NCI-H128 (cell line): ENCODE measurements around the gene OTOG.

ENCODE experiments used
- DNase-seq: peaks from one replicate; lab custom pipeline; 2025; ENCODE audit not compliant: unreplicated experiment; lab: John Stamatoyannopoulos, UW

OTOG gene

DNA sequence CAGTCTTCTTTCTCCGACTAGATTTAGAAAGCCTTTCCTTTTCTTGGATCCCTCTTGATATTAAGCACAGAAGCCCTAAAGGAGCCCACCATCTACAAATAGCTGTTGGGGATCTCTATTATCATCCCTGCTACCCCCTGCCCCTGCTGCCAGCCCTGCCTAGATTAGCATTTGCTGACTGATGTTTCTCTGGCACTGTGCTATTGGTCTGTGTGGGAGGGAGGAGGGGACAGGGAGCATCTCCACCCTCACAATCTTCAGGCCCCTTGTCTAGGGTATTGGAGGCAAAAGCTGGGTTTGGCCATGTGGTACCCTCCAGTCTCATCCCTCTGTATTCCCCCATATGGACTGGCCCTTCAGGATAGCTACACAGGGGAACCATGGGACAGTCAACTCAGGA is 9.0 kb upstream of the OTOG start:
- no peak for DNase-seq

DNA sequence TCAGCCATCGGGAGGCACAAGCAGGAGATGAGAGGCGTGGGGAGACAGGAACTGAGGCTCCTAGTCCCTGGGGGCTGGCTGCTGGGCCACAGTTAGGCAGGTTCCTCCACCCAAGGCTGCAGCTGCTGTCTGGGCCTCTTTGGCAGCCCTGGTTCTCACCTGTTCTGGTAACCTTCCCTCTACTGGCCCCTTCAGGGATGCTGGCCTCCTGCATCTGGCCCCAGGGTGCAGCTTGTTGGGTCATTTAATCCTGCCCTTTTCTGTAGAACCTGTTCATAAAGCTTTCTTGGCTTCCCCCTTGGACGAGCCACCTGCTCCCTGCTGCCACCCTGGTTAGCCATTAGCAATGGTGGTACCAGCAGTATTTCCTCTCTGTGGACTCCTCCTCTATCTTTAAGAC is 8.3 kb upstream of the OTOG start:
- no peak for DNase-seq

DNA sequence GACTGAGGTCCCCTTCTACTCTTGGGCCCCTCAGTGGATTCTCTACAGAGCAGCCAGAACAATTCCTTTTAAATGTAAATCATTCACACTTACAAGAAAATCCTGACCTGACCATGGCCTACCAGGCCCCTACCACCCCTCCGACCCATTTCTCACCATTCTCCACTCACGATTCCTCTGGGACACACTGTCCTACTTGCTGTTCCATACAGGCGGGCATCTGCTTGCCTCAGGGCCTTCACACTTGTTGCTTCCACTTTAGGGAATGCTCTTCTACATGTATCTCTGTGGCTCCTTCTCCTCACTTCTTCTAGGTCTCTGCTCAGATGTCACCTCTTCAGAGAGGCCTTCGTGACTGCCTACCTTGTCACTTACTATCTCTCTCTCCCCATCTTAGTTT is 6.3 kb upstream of the OTOG start:
- DNase-seq, result no peak

DNA sequence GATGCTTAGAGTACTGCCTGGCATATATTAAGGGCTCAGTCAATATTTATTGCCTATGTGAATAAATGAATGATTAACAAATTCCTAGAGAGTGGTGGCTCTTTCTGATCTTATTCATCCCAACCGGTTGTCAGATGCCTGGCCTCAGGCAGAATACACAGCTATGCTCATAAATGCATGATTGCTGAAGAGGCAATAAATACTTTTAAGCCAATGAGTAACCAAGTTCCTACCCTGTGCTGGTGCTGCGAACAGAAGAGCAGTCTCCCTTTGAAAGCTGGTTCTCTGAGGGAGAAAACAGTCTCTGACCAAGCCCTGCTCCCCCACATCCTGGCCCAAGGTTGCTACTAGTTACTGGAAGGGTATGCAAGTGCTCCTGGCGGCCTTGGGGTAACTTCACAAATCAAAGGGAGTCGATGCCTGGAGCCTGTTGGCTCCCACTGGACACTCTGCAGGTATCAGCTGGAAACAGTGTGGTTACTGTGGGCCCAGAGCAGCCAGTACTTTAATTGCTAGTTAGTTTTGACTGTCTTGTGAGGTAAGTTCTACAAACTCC is 5.7 kb upstream of the OTOG start:
- DNase-seq, result no peak

DNA sequence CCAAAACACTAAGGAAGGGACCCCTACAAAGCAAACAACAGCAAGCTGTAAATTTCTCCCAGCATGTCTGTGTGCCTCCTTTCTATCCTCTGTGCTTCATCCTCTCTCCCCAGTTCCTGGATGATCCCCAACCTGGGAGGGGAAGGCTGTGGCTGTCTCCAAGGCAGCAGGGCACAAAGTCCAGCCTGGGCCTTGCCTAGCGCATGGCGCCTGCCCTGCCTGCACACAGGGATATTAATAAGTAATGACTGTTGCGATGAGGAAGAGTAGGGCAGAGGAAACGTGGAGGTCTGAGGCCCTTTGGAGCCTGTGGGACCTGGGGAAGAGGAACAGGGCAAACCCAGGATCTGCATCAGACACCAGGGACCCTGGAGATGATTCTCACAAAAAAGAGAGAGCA is 4.8 kb upstream of the OTOG start:
- no peak for DNase-seq

DNA sequence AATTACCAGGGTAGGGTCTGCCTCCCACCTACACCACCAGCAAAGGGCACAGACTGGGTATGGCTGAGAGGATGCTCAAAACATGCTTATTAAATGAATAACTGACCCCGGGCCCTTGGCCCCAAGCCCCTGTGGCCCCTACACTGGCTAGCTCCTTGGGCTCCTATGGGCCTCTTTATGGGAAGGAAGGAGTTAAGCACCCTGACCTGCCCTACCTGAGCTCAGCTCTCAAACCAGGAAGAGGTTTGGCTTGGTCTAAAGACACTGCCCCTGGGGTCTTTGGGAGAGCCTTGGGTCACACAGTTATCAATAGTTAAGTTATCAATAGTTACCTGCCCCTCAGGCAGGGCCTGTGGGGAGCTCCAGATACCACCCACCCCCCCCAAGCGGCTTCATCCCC is 4.0 kb upstream of the OTOG start:
- no peak for DNase-seq

DNA sequence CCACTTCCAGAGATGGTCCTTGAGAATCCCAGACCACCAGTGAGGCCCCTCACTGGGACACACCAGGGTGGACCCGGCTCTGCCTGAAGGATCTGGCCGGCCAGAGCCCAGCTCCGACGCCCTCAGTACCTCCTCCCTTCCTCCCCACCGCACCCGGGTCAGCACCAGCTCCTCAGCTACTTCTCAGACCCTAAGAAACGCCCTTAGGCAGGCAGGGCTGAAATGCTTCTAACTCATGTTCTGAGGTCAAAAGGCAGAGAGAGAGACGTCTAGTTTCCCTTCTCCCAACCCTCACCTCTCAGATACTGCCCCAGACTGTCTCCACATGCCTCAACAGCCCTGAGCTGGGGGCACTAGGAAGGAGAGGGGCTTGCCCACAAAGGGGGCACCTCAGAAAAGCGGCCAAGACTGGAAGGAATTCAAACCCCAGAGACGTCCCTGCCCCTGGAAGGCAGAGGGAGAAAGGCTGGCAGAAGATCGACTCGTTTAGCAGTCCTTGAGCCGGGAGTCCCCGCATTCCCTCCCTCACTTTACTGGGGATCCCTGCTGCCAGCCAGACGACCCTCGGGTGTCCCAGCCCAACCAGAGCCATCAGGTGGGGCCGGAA is 3.4 kb upstream of the OTOG start:
- no peak for DNase-seq

DNA sequence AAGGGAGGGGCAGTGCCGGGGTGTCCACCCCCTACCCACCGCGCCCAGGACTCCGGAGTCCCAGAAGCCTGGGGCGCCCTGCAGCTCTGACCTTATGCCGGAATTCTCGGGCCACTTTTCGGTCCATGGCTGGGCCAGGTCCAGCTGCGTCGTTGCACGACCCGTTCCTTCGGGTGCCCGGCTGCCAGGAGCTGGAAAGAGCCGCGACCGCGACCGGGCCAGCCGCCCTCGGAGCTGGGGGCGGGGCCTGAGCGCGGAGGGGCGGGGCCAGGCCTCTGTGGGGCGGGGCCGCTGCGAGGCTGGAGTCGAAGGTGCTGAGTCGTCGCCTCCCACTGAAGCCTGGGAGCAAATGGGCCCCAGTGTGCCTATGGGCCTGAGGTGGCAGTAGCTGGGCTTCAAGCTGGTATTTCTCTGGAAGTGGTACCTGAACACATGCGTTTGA is 2.9 kb upstream of the OTOG start, which contains the start of gene USH1C:
Gene USH1C (minus strand): TSS at position 236 of the 442 bp plus-strand sequence. CDS start 109 bp downstream, at position 127.
- no peak for DNase-seq

DNA sequence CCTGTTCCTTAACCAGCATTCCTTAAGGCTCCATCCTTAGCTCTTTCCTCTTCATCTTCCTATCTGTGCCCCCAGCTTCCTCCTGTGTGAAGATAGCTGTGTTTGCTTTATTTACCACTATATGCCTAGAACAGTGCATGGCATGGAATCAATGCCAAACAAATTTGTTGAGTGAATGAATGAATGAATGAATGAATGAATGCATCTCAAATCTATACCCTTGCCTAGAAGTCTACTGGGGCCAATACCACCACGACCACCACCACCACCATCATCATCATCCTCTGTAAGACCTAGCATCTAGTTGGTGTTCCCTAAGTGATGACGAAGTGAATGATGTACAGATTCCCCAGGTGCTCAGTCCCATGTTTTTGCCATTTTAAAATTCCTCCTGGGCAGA is 819 bp upstream of the OTOG start:
- no peak for DNase-seq

DNA sequence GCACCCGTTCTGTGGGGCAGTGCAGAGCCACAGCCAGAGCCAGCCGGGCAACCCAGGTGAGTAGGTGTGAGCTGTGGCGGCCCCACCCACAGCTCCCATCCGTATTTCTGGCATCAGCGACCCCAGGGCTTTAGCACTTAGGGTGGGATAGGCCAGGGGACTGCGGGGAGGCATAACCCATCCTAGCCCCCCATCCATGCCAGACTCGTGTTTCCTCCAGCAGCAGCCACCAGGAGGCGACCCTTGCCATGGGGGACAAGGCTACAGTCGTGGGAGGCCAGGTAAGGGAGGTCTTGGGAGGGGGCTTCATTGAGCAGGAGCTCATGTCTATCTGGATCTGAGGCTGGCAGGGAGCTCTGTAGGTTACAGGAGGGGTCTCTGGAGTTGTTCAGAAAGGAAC is 873 bp downstream of the OTOG start:
- no peak for DNase-seq

DNA sequence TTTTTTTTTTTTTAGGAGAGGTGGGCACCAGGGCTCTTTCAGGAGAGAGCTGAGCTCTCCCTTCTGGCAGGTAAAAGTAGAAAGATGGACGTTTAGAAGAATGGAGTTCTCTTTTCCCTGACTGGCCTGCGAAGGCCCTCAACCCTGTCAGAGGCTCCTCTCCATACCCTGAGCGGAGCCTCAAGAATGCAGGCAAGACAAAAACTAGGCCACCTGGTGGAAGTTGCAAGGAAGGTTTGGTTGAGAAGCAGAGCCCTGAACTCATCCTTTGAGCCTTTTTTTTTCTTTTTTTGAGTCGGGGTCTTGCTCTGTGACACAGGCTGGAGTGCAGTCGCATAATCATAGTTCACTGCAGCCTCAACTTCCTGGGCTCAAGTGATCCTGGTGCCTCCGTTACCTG is 1.4 kb downstream of the OTOG start:
- DNase-seq, result no peak

DNA sequence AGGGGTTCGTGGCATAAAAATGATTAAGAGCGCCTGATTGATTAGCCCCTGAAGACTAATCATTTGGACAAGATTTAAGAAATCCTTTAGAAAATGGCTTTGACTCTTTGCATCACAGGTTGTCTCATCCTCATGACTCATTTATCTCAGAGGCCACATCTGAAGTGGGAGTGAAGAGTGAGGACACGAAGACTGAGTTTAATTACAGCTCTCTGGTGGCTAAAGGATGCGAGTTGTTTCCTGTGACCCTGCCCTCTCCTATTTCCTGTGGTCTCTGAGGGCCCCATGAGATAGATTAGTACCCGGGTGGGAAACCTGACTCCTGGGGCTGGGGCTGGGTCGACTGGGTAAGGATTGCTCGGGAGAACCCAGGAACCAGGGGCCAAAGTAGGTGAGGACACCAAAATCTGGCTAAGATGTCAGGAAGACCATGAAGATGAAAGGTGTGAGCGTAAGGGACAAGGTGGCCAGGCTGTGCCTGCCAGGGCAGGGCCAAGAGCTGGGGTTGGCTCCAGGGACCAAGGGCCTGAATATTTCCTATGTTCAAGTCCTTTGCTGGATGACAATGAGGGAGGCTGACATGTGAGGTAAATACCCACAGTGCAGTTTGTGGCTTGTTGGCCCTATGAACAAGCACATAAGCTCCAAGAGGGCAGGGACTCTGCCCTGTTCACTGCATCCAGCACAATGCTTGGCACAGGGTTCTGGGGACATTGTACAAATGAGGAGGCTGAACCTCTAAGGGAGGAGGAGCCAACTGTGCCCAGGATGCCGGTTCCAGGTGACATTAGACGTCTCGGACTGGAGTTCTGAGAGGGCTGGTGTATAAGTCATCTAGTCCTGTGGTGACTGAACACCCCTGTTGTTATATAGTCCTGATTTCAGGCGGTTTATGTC is 3.6 kb downstream of the OTOG start:
- DNase-seq, result no peak

DNA sequence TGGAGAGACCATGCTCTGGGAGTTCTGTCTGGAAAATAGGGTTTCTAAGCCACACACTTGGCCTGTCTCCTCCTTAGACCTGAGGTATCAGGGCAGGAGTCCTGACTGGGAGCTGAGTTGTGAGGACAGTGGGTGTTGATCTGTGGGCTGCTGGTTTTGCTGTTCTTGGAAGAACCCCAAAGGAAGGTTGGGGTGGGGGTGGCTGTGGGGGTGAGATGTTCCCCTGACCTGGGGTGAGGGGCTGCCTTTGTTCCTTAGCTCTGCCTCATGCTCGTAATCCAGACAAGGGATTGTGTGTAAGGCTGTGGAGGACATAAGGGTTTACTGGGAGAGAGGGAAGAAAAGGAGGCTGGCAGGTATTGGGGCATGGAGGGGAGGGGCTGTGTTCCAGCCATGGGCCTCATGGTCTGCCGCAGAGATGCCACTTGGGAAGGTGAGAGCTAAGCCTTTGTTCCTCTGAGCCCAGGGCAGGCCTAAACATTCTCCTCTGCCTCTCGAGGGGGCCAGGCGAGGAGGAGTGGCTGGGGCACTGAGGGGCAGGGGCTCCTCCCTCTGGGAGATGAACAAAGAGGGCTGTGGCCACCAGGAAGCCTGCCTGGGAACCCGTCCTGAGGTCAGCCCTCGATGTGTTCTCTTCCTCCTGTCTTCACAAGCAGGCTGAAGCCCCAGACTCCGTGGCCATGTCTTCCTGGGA is 4.4 kb downstream of the OTOG start:
- no peak for DNase-seq

DNA sequence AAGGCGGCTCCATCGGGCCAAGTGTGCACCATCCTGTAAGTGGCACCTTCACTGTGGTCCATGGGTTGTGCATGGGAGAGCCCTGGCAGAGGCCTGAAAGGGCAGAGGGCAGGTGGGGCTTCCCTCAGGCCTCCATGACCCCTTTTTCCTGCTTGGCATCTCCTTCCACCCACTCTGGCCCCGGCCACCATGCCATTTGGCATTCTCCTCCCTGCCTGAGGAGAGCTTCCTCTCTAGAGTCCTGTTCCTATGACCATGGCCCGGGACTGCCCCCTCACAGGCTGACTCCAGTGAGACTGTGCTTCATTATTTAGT is 4.9 kb downstream of the OTOG start:
- DNase-seq, result no peak

DNA sequence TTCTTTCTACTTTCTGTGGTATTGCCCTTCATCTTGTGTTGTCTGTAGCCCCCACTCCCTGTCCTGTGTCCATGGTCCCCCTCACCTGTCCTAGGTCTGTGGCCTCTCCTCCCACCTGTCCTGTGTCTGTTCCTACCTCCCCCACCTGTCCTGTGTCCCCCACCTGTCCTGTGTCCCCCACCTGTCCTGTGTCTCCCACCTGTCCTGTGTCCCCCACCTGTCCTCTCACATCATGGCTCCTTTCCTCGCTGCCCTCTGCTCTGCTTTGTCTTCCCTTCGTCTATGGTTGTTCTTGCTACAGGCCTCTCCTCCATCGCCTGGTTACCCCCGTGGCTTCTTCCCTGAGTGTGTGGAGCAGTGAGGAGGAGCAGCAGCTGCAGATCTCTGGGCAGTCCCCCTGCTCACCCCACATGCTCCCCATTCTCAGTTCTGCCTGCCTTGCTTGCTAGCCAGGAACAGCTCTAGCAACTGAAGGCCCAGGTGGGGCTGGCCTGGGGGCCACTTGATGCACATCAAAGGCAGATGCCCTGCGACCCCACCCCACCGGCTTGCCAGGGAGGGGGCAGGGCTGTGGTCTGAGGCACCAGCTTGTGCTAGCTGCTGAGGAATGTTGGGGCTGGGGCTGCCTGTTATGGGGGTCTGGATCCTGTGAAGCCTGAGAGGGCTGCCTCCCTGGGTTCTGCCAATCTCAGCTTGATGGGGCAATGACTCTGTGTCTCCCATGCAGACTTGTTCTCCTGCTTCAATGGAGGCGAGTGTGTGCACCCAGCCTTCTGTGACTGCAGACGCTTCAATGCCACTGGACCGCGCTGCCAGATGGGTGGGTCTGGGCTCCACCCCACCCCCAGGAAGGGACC is 5.6 kb downstream of the OTOG start:
- DNase-seq, result no peak

DNA sequence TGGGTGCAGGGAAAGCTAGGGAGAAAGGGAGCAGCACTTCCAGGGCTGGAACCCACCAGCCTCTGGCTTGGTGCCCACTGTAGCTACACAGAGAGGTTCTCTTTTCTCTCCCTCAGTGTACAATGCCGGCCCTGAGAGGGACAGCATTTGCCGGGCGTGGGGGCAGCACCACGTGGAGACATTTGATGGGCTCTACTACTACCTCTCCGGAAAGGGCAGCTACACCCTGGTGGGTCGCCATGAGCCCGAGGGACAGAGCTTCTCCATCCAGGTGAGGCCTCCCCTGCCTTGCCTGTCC is 6.1 kb downstream of the OTOG start:
- no peak for DNase-seq

DNA sequence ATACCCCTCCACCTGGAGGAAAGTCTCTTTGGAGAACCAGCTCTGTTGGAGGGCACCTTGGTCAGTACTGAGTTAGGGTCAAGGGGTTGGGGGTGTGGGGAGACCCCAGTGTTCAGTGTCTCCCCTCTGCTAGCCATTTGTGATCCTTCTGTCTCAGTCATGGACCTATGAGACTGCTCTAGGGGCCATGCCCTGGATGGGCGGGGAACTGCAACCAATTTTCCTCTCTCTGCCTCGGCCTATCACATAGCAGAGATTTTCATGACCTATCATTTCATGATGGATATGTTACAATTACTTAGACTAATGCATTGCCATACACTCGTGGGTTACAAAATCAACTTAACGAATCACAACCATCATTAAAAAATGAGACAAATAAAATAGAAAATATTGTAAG is 7.4 kb downstream of the OTOG start:
- DNase-seq, result no peak

DNA sequence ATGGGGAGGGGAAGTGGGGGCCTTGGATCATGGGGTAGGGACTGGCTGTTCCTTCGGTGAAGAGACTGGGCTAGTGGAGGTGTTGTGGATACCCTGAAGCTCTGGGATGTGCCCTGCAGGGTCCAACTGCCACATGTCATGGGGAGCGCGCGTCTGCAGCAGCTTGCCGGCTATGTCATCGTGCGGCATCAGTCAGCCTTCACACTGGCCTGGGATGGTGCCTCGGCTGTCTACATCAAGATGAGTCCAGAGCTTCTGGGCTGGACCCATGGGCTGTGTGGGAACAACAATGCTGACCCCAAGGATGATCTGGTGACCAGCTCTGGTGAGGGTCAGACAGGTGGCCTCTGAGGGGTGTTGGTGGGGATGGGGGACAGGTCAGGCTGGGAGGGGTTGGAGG is 9.9 kb downstream of the OTOG start:
- DNase-seq, result no peak

DNA sequence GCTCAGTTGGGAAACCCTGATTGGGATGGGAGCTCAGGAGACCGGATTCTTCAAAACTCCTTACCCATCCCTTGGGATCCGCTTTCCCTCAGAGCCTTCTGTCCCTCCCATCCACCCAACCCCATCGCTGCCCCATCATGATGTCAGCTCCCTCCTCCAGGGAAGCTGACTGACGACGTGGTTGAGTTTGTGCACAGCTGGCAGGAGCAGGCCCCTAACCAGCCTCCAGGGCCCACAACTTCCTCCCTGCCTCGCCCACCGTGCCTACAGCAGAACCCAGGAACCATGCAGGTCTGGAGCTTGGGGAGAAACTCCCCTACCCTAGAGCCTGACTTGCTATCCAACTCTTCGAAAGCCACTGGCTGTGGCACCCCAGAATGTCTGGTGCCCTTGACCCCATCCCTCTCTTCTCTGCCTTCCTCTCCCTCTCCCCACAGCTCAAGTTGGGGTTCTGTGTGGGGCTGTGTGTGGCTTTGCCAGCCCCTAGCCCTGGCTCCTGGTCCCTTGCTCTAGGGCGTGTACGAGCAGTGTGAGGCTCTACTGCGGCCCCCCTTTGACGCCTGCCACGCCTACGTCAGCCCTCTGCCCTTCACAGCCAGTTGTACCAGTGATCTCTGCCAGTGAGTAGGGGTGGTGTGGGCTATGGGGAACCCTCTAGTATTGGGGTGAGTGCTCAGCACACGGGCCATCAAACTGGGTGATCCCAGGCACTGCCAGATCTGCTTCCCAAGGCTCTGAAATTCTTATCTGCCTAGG is 11.1 kb downstream of the OTOG start:
- no peak for DNase-seq

DNA sequence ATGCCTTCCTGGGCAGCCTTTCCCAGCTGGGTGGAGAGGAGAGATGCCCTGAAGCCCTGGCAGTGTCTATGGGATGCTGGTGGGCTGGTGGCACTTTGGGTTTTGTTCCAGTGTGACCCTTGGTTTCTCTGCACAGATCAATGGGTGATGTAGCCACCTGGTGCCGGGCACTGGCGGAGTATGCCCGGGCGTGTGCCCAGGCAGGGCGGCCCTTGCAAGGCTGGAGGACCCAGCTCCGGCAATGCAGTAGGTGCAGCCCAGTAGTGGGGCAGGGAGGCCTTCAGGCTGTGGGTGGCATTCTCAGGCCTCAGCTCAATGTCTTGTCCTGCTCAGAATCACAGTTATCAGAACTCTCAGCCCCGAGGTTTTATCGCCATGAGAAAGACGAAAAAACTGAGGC is 11.9 kb downstream of the OTOG start:
- DNase-seq, result no peak
